Measurements from ENCODE around the gene CDK5R1. TPM values are rescaled to one million over a fixed set of nuclear protein-coding genes. Genes with fewer than 3 reads are reported as not detected.

The CDK5R1 gene
- polyA plus RNA-seq, 3 donors = 0.44 to 1.0 (median 0.48) TPM

DNA sequence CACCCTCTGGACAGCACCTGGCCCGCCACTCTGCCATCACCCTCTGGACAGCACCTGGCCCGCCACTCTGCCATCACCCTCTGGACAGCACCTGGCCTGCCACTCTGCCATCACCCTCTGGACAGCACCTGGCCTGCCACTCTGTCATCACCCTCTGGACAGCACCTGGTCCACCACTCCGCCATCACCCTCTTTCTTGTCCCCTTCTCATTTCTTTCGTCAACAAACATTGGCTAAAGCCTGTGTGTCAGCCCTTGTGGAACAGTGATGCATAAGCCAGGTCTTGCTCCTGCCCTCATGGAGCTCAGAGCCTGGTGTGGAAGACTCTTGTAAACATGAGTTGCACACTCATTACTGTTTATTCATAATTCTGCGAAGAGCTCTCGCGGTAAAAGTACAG is 31.2 kb downstream of the CDK5R1 start:
- no peak overlapping the region for H3K4me3 ChIP-seq (replicated peaks in 1 of 3; ENCODE audit: low read depth in 2 of 3, low read length in 3 of 3)
- no peak overlapping the region for H3K9ac ChIP-seq (ENCODE audit: insufficient read depth, low read length, poor library complexity, severe bottlenecking)
- no peak overlapping the region for H2AFZ ChIP-seq (ENCODE audit: insufficient read depth, low read depth, low read length, poor library complexity, severe bottlenecking)
- peaks cover 20% of the 10 kb centered on the region for H3K4me1 Mint-ChIP-seq
- H3K36me3 Mint-ChIP-seq = peaks cover 6 to 17% of the 10 kb centered on the region in 2 donors
- H3K4me3 Mint-ChIP-seq = peak overlapping the region in 1 of 2 donors; percentile 93
- no peak overlapping the region for H3K4me2 ChIP-seq (replicated peaks; ENCODE audit: extremely low read depth, low read length, poor library complexity, severe bottlenecking)
- intact Hi-C loops (cut with micrococcal nuclease) = no loop called here
- WGBS (ENCODE audit: insufficient coverage) = 100% methylated on average over 4 of the region's 7 CpGs
- TF ChIP-seq, protein P1, sequence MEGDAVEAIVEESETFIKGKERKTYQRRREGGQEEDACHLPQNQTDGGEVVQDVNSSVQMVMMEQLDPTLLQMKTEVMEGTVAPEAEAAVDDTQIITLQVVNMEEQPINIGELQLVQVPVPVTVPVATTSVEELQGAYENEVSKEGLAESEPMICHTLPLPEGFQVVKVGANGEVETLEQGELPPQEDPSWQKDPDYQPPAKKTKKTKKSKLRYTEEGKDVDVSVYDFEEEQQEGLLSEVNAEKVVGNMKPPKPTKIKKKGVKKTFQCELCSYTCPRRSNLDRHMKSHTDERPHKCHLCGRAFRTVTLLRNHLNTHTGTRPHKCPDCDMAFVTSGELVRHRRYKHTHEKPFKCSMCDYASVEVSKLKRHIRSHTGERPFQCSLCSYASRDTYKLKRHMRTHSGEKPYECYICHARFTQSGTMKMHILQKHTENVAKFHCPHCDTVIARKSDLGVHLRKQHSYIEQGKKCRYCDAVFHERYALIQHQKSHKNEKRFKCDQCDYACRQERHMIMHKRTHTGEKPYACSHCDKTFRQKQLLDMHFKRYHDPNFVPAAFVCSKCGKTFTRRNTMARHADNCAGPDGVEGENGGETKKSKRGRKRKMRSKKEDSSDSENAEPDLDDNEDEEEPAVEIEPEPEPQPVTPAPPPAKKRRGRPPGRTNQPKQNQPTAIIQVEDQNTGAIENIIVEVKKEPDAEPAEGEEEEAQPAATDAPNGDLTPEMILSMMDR (IDR thresholded peaks at IDR 0.05) = no peak
- H3K27me3 ChIP-seq (ENCODE audit: control insufficient read depth in 2 of 2, insufficient read depth in 2 of 2, low read length in 2 of 2) = peaks cover 30 to 41% of the 10 kb centered on the region in 2 donors
- H3K4me1 ChIP-seq (ENCODE audit: control insufficient read depth in 1 of 2, insufficient read depth in 2 of 2, low read length in 2 of 2) = peaks cover 15 to 19% of the 10 kb centered on the region in 2 donors
- no peaks in the 10 kb centered on the region for H4K20me1 ChIP-seq (ENCODE audit: insufficient read depth, low read length)
- no peaks in the 10 kb centered on the region for H3K9me3 ChIP-seq (replicated peaks in 1 of 2; ENCODE audit: control insufficient read depth in 1 of 2, insufficient read depth in 1 of 2, low read length in 2 of 2)
- H3K27me3 Mint-ChIP-seq (ENCODE audit: low read depth in 3 of 3) = peaks cover 43 to 49% (median 45%) of the 10 kb centered on the region in 3 donors
- H3K27ac Mint-ChIP-seq = peak overlapping the region in 1 of 7 donors; percentile 12
- no peak overlapping the region for H3K27ac ChIP-seq (ENCODE audit: low read depth in 1 of 2, low read length in 2 of 2)
- H3K9me3 Mint-ChIP-seq = peaks cover 0 to 21% (median 4%) of the 10 kb centered on the region in 7 donors
- H3K36me3 ChIP-seq (replicated peaks in 1 of 2; ENCODE audit: control insufficient read depth in 1 of 2, insufficient read depth in 2 of 2, low read length in 2 of 2) = no peaks in the 10 kb centered on the region
- DNase-seq = no peak
- H3K79me2 ChIP-seq (ENCODE audit: insufficient read depth, low read length) = no peaks in the 10 kb centered on the region

DNA sequence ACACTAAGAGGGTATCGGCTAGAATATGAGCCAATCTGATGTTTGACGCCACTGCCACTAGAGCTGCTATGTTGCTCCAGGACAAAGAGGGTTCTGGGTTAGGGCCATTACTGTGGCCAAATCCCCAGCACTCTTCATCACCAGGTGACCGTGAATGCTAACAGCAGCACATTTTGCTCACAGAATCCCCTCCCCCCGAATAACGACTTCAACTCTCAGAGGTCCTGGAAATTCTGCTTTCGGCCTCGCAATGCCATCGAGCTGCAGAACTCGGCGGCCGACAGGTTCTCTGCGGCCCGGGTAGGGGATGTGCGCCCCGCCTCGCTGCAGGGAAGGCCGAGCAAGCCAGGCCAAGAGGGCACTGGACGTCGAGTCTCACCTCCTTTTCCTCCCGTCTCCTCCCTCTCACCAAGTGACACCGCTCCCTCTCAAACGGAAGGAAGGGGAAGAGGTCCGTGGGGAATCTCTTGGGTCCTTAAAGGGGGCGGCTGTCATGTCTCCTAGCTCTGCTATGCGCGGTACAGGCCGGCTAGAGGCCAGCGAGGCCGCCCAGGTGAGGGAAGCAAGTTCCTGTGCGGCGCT is 31.9 kb downstream of the CDK5R1 start:
- peak overlapping the region; percentile 13 to 68 (median 32) for H3K4me3 ChIP-seq (replicated peaks in 1 of 3; ENCODE audit: low read depth in 2 of 3, low read length in 3 of 3)
- H3K4me1 ChIP-seq (ENCODE audit: control insufficient read depth in 1 of 2, insufficient read depth in 2 of 2, low read length in 2 of 2) = peaks cover 15 to 19% of the 10 kb centered on the region in 2 donors
- TF ChIP-seq, protein P1 (IDR thresholded peaks at IDR 0.05) = no peak
- DNase-seq = no peak
- Mint-ChIP-seq H3K27me3 (ENCODE audit: low read depth in 3 of 3) (peaks cover 45 to 48% (median 45%) of the 10 kb centered on the region in 3 donors), H3K4me1 (peaks cover 20% of the 10 kb centered on the region), H3K36me3 (peaks cover 6 to 17% of the 10 kb centered on the region in 2 donors), H3K9me3 (peaks cover 0 to 21% (median 4%) of the 10 kb centered on the region in 7 donors), H3K27ac (no peak overlapping the region), H3K4me3 (peak overlapping the region; percentile 53 to 93)
- 33% methylated on average over 22 of the region's 31 CpGs for WGBS (ENCODE audit: insufficient coverage)
- H2AFZ ChIP-seq (ENCODE audit: insufficient read depth, low read depth, low read length, poor library complexity, severe bottlenecking) = peak overlapping the region; percentile 73
- peak overlapping the region; percentile 72 for H3K4me2 ChIP-seq (replicated peaks; ENCODE audit: extremely low read depth, low read length, poor library complexity, severe bottlenecking)
- H3K27me3 ChIP-seq (ENCODE audit: control insufficient read depth in 2 of 2, insufficient read depth in 2 of 2, low read length in 2 of 2) = peaks cover 30 to 41% of the 10 kb centered on the region in 2 donors
- H3K27ac ChIP-seq (ENCODE audit: low read depth in 1 of 2, low read length in 2 of 2) = no peak overlapping the region
- no peaks in the 10 kb centered on the region for H3K79me2 ChIP-seq (ENCODE audit: insufficient read depth, low read length)
- no peaks in the 10 kb centered on the region for H3K9me3 ChIP-seq (replicated peaks in 1 of 2; ENCODE audit: control insufficient read depth in 1 of 2, insufficient read depth in 1 of 2, low read length in 2 of 2)
- H3K9ac ChIP-seq (ENCODE audit: insufficient read depth, low read length, poor library complexity, severe bottlenecking) = peak overlapping the region; percentile 39
- no peaks in the 10 kb centered on the region for H3K36me3 ChIP-seq (replicated peaks in 1 of 2; ENCODE audit: control insufficient read depth in 1 of 2, insufficient read depth in 2 of 2, low read length in 2 of 2)
- intact Hi-C loops (cut with micrococcal nuclease) = no loop called here
- no peaks in the 10 kb centered on the region for H4K20me1 ChIP-seq (ENCODE audit: insufficient read depth, low read length)

Data from CD14-positive monocyte (primary cell).